Lower lobe of right lung (tissue), 2 donors: ENCODE results near the gene FETUB. TPM values are rescaled to one million over a fixed set of nuclear protein-coding genes. Genes with fewer than 3 reads are reported as not detected.

Experiments used
- ATAC-seq, 2 donors: fragments of 200-7000 bp; cut with Tn5 transposase; one replicate each; pipeline ENCODE4 v1.9.1; 2020 to 2022; ENCODE audit warnings: mild to moderate bottlenecking in 2 of 2, moderate library complexity in 2 of 2
- DNase-seq: peaks from one replicate; pipeline ENCODE4 v3.0.0-alpha.2; 2020
- H3K27ac ChIP-seq: fragments of 200-600 bp; one replicate; pipeline ENCODE4 v1.8.0; 2022
- H3K27me3 ChIP-seq: fragments of 200-600 bp; one replicate; pipeline ENCODE4 v1.8.0; 2022; ENCODE audit warnings: low read depth
- H3K36me3 ChIP-seq: fragments of 200-600 bp; one replicate; pipeline ENCODE4 v1.8.0; 2022; ENCODE audit warnings: mild to moderate bottlenecking
- H3K4me1 ChIP-seq: fragments of 200-600 bp; one replicate; pipeline ENCODE4 v1.8.0; 2022
- H3K4me3 ChIP-seq: fragments of 200-600 bp; one replicate; pipeline ENCODE4 v1.8.0; 2022; ENCODE audit warnings: mild to moderate bottlenecking
- H3K9me3 ChIP-seq: fragments of 200-600 bp; one replicate; pipeline ENCODE4 v1.8.0; 2022
- CTCF ChIP-seq: fragments of 200-600 bp; IDR thresholded peaks from one replicate; pipeline ENCODE4 v1.8.0; 2022; ENCODE audit warnings: antibody characterized with exemption, mild to moderate bottlenecking
- intact Hi-C: fragments of 100-400 bp; cut with DNase I; formaldehyde crosslinking; loops from one replicate; pipeline ENCODE4 v1.11.0; 2022
- total RNA-seq: library from RNA; stranded (reverse); fragmentation: NEBNext Ultra II Directional; extraction: Animal tissue kit (Norgen Biotek cat#: 25700); gene quantifications from one replicate; pipeline ENCODE4 v1.2.1, GENCODE V29; 2021
- donor health status: DM: no; HTN: yes; CAD: no; lungs with severe emphysema.

Gene FETUB
- total RNA-seq, 1 donor from 2014 or later, result not detected

- Histone ChIP-seq H3K4me1 (no peaks in the 10 kb centered on the region), H3K27ac (no peak overlapping the region), H3K36me3 (no peaks in the 10 kb centered on the region), H3K4me3 (no peak overlapping the region), H3K9me3 (no peaks in the 10 kb centered on the region), H3K27me3 (peaks cover 10% of the 10 kb centered on the region)
- no peak for TF ChIP-seq CTCF
- ATAC-seq, result no peak
- DNase-seq, result no peak
- intact Hi-C loops, result no loop called here
These were observed 8.7 kb downstream of the FETUB start for GRCh38 chr3:186648851-186649250.

- Histone ChIP-seq H3K27ac (no peak overlapping the region), H3K4me1 (no peaks in the 10 kb centered on the region), H3K27me3 (peaks cover 6% of the 10 kb centered on the region), H3K4me3 (no peak overlapping the region), H3K36me3 (no peaks in the 10 kb centered on the region), H3K9me3 (no peaks in the 10 kb centered on the region)
- no peak for TF ChIP-seq CTCF
- intact Hi-C loops, result no loop called here
- ATAC-seq (peak; percentile 75 to 80), DNase-seq (no peak)
These were observed 11.5 kb downstream of the FETUB start for GRCh38 chr3:186651678-186652215.

- no peak for DNase-seq
- no peaks in the 10 kb centered on the region for H3K4me1 ChIP-seq
- no peaks in the 10 kb centered on the region for H3K36me3 ChIP-seq
- intact Hi-C loops, result no loop called here
- ATAC-seq, result peak in 1 of 2 donors; percentile 23
- H3K27ac ChIP-seq, result no peak overlapping the region
- H3K4me3 ChIP-seq, result no peak overlapping the region
- H3K27me3 ChIP-seq, result peaks cover 6% of the 10 kb centered on the region
- H3K9me3 ChIP-seq, result no peaks in the 10 kb centered on the region
- TF ChIP-seq CTCF, result no peak
These were observed 13.0 kb downstream of the FETUB start for GRCh38 chr3:186653080-186653707.

GRCh38 chr3:186653984-186654383 lies 13.8 kb downstream of the FETUB start:
- Histone ChIP-seq H3K27ac (no peak overlapping the region), H3K4me1 (no peaks in the 10 kb centered on the region), H3K27me3 (peaks cover 6% of the 10 kb centered on the region), H3K4me3 (no peak overlapping the region), H3K9me3 (no peaks in the 10 kb centered on the region), H3K36me3 (no peaks in the 10 kb centered on the region)
- intact Hi-C loops, result no loop called here
- ATAC-seq (no peak), DNase-seq (no peak)
- no peak for TF ChIP-seq CTCF

- H3K4me1 ChIP-seq, result no peaks in the 10 kb centered on the region
- DNase-seq, result no peak
- no peak for ATAC-seq
- no peaks in the 10 kb centered on the region for H3K36me3 ChIP-seq
- H3K27me3 ChIP-seq, result no peaks in the 10 kb centered on the region
- TF ChIP-seq CTCF, result no peak
- H3K9me3 ChIP-seq, result no peaks in the 10 kb centered on the region
- no peak overlapping the region for H3K4me3 ChIP-seq
- intact Hi-C loops, result no loop called here
- H3K27ac ChIP-seq, result no peak overlapping the region
These were observed 23.3 kb downstream of the FETUB start for GRCh38 chr3:186663361-186664118.
